ENCODE measurements around the gene ACVR1. TPM values are rescaled to one million over a fixed set of nuclear protein-coding genes. Genes with fewer than 3 reads are reported as not detected.

Gene ACVR1
- total RNA-seq, 1 donor from 2014 or later, result 22.4 TPM

GRCh38 chr2:157815421-157815820, 60.7 kb downstream of the ACVR1 start:
- no peaks in the 10 kb centered on the region for H3K36me3 ChIP-seq (ENCODE audit: control insufficient read depth, insufficient read depth, low read length)
- no peak for TF ChIP-seq CTCF (IDR thresholded peaks at IDR 0.05; ENCODE audit: insufficient read depth, low read length, poor library complexity, severe bottlenecking)
- H3K27me3 ChIP-seq (ENCODE audit: control insufficient read depth, insufficient read depth, low read length), result no peaks in the 10 kb centered on the region
- no peak overlapping the region for H3K4me3 ChIP-seq (ENCODE audit: low read depth, low read length)
- DNase-seq (ENCODE audit: low read depth), result no peak

GRCh38 chr2:157813467-157813866, 62.7 kb downstream of the ACVR1 start:
- no peaks in the 10 kb centered on the region for H3K36me3 ChIP-seq (ENCODE audit: control insufficient read depth, insufficient read depth, low read length)
- no peak for TF ChIP-seq CTCF (IDR thresholded peaks at IDR 0.05; ENCODE audit: insufficient read depth, low read length, poor library complexity, severe bottlenecking)
- H3K27me3 ChIP-seq (ENCODE audit: control insufficient read depth, insufficient read depth, low read length), result no peaks in the 10 kb centered on the region
- no peak overlapping the region for H3K4me3 ChIP-seq (ENCODE audit: low read depth, low read length)
- no peak for DNase-seq (ENCODE audit: low read depth)

GRCh38 chr2:157810037-157810436, 66.1 kb downstream of the ACVR1 start:
- Histone ChIP-seq H3K4me3 (ENCODE audit: low read depth, low read length) (no peak overlapping the region), H3K27me3 (ENCODE audit: control insufficient read depth, insufficient read depth, low read length) (no peaks in the 10 kb centered on the region), H3K36me3 (ENCODE audit: control insufficient read depth, insufficient read depth, low read length) (no peaks in the 10 kb centered on the region)
- DNase-seq (ENCODE audit: low read depth), result no peak
- TF ChIP-seq CTCF (IDR thresholded peaks at IDR 0.05; ENCODE audit: insufficient read depth, low read length, poor library complexity, severe bottlenecking), result no peak

GRCh38 chr2:157809212-157809611, 66.9 kb downstream of the ACVR1 start:
- no peaks in the 10 kb centered on the region for H3K27me3 ChIP-seq (ENCODE audit: control insufficient read depth, insufficient read depth, low read length)
- H3K36me3 ChIP-seq (ENCODE audit: control insufficient read depth, insufficient read depth, low read length), result no peaks in the 10 kb centered on the region
- H3K4me3 ChIP-seq (ENCODE audit: low read depth, low read length), result no peak overlapping the region
- no peak for TF ChIP-seq CTCF (IDR thresholded peaks at IDR 0.05; ENCODE audit: insufficient read depth, low read length, poor library complexity, severe bottlenecking)
- DNase-seq (ENCODE audit: low read depth), result no peak

GRCh38 chr2:157808421-157808820, 67.7 kb downstream of the ACVR1 start:
- no peaks in the 10 kb centered on the region for H3K27me3 ChIP-seq (ENCODE audit: control insufficient read depth, insufficient read depth, low read length)
- H3K36me3 ChIP-seq (ENCODE audit: control insufficient read depth, insufficient read depth, low read length), result no peaks in the 10 kb centered on the region
- no peak for DNase-seq (ENCODE audit: low read depth)
- H3K4me3 ChIP-seq (ENCODE audit: low read depth, low read length), result no peak overlapping the region
- TF ChIP-seq CTCF (IDR thresholded peaks at IDR 0.05; ENCODE audit: insufficient read depth, low read length, poor library complexity, severe bottlenecking), result no peak

- no peak for DNase-seq (ENCODE audit: low read depth)
- no peak for TF ChIP-seq CTCF (IDR thresholded peaks at IDR 0.05; ENCODE audit: insufficient read depth, low read length, poor library complexity, severe bottlenecking)
- no peaks in the 10 kb centered on the region for H3K27me3 ChIP-seq (ENCODE audit: control insufficient read depth, insufficient read depth, low read length)
- no peak overlapping the region for H3K4me3 ChIP-seq (ENCODE audit: low read depth, low read length)
- H3K36me3 ChIP-seq (ENCODE audit: control insufficient read depth, insufficient read depth, low read length), result no peaks in the 10 kb centered on the region
These were observed 69.6 kb downstream of the ACVR1 start for GRCh38 chr2:157806426-157807077.

All from kidney epithelial cell (primary cell).